Bronchial epithelial cell (primary cell): ENCODE results near the gene TCF21. TPM values are rescaled to one million over a fixed set of nuclear protein-coding genes. Genes with fewer than 3 reads are reported as not detected.

Source experiments
- DNase-seq: peaks from one replicate; pipeline ENCODE4 v3.0.0-alpha.2; 2010; ENCODE audit warnings: low read depth
- FAIRE-seq: peaks from 2 replicates; lab custom pipeline; 2011; peaks lifted over from hg19 to GRCh38; lab: Jason Lieb, UNC
- H3K27me3 ChIP-seq: 2 replicates; pipeline ENCODE4 v1.5.1; 2011; ENCODE audit warnings: low read length; ENCODE audit not compliant: control insufficient read depth, insufficient read depth
- H3K36me3 ChIP-seq: 2 replicates; pipeline ENCODE4 v1.5.1; 2011; ENCODE audit warnings: low read length; ENCODE audit not compliant: control insufficient read depth, insufficient read depth
- H3K4me3 ChIP-seq: 2 replicates; pipeline ENCODE4 v1.5.1; 2011; ENCODE audit warnings: mild to moderate bottlenecking, low read depth, low read length, control low read depth
- total RNA-seq: library from RNA; depleted of rRNA; stranded (reverse); fragments of >200 nt; gene quantifications from 2 replicates; pipeline ENCODE4 v1.2.1, GENCODE V29; 2014
- TF ChIP-seq, protein P1 (sequence below): IDR thresholded peaks from 2 replicates; pipeline ENCODE4 v1.5.1; 2011; ENCODE audit warnings: mild to moderate bottlenecking, moderate library complexity, low read length, control low read depth, inconsistent platforms; ENCODE audit not compliant: insufficient read depth, severe bottlenecking

The TCF21 gene
- total RNA-seq, 1 donor from 2014 or later: 0.26 TPM

DNA sequence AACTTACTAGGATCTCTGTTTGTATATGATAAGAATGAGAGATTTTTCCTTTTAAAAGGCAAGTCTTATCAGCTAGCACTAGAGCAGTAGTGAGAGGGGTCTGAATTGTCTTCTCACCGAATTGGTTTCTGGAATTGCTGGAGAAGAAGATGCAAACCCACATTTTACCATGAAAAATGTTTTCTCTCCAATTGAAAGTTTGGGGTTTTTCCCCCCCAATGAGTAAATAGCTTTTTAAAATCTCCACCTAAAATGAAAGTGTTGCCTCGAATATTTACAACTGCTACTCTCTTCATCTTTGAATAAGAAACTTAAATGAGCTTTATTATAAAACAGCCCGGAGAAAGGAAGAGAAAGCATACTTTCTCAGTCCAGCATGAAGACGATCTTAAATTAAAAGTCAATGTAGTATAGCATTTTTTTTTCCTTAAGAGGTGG lies 1.8 kb downstream of the TCF21 start:
- TF ChIP-seq, protein P1, sequence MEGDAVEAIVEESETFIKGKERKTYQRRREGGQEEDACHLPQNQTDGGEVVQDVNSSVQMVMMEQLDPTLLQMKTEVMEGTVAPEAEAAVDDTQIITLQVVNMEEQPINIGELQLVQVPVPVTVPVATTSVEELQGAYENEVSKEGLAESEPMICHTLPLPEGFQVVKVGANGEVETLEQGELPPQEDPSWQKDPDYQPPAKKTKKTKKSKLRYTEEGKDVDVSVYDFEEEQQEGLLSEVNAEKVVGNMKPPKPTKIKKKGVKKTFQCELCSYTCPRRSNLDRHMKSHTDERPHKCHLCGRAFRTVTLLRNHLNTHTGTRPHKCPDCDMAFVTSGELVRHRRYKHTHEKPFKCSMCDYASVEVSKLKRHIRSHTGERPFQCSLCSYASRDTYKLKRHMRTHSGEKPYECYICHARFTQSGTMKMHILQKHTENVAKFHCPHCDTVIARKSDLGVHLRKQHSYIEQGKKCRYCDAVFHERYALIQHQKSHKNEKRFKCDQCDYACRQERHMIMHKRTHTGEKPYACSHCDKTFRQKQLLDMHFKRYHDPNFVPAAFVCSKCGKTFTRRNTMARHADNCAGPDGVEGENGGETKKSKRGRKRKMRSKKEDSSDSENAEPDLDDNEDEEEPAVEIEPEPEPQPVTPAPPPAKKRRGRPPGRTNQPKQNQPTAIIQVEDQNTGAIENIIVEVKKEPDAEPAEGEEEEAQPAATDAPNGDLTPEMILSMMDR: no peak
- H3K36me3 ChIP-seq: no peaks in the 10 kb centered on the region
- DNase-seq: peak; percentile 26
- H3K4me3 ChIP-seq: no peak overlapping the region
- no peak for FAIRE-seq
- H3K27me3 ChIP-seq: peaks cover 69% of the 10 kb centered on the region

DNA sequence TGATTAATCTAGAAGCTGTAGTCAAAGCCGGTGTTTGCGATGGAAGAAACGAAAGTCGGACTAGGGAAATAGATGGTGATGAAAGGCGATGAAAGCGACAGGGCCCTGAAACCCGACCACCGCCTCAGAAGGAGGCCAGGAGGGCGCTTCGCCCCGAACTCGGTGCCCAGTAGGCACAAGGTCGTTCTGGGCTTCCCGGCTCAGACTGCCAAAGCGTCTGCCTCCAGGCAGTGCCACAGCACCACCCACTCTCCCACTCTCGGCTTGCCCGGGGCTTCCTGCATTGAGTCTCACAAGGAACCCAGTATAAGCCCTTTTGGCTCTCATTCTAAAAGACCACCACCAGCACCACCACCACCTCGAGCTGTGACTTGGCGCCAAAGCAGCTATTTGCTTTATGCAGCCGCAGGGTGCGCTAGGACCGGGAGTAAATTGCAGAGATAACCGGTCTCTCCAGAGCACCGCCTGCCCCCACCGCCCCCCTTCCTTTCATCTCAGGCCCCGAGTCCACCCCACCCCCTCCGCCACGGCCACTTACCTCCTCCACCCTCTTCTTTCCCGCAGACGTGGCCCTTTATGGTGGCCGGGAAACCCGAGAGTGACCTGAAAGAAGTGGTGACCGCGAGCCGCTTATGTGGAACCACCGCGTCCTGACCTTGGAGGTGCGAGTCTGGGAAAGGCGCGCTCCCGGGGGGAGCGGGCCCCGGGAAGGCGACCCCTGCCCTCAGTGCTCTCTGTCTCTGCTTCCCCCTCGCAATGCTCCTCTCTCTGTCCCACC lies 2.4 kb downstream of the TCF21 start:
- H3K27me3 ChIP-seq: peaks cover 75% of the 10 kb centered on the region
- FAIRE-seq (no peak), DNase-seq (peak; percentile 13)
- no peaks in the 10 kb centered on the region for H3K36me3 ChIP-seq
- TF ChIP-seq, protein P1: no peak
- H3K4me3 ChIP-seq: no peak overlapping the region

- DNase-seq (no peak), FAIRE-seq (no peak)
- Histone ChIP-seq H3K27me3 (peaks cover 76% of the 10 kb centered on the region), H3K36me3 (no peaks in the 10 kb centered on the region), H3K4me3 (no peak overlapping the region)
- TF ChIP-seq, protein P1: no peak
Observed at GRCh38 chr6:133891927-133892812, 3.3 kb downstream of the TCF21 start.

DNA sequence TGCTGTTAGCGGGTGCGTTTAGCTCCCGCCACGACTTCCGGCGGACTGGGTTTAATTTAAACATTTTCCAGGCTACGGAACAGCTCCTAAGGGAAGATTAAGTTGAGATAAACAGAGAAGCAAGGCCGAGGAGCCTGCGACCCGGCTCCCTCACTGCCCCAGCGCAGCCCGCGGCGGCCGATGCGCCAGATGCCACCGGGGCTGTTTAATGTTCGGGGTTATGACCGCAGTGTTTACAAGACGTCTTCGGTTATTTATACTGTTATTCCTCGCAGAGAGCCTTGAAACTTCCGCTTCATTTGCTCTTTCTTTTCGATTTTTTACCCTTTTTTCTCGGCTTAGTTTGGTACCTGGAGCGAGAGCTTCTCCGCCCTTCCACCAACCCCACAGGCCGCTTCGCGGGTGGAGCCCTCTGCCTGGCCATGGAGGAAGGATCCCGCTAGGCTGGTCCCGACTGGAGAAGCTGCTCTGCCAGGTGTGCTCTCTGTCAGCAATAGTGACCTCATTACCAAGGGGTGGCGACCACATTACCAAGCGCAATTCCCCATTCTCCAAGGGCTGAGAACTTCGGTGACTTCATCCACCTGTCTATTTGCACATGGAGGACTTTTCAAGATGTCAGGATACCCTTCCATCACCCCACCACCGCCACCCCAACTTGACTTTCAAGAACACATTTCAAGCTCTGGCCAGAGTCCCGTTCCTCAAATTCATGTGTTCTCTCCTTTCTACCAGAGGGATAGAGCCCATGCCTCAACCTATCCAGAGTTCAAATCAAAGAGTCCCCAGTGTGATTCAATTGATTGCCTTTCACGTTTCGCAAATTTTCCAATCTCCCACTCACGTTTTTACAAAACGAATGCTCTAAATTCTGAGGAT lies 4.1 kb downstream of the TCF21 start:
- H3K4me3 ChIP-seq: no peak overlapping the region
- H3K36me3 ChIP-seq: no peaks in the 10 kb centered on the region
- TF ChIP-seq, protein P1: no peak
- H3K27me3 ChIP-seq: peaks cover 73% of the 10 kb centered on the region
- DNase-seq (no peak), FAIRE-seq (no peak)

DNA sequence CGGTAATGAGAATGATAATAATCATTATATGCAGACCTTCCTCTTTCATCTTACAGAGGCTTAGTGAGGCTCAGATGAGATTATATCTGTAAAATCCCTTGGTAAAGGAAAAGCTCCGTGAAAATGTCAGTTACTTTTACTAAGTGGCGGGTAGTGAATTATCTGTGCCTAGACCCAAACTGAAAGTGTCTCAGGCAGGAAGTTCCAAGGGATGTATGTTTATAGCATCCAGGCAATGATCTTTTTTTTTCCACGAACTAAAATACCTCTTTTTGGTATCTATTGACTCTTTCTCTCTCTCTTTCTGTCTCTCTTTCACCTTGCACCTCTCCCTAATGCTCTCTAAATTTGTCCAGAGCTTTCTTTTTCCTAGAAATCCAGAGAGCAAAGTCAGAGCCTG lies 5.0 kb downstream of the TCF21 start:
- Histone ChIP-seq H3K4me3 (no peak overlapping the region), H3K27me3 (peaks cover 69% of the 10 kb centered on the region), H3K36me3 (no peaks in the 10 kb centered on the region)
- no peak for FAIRE-seq
- no peak for DNase-seq
- TF ChIP-seq, protein P1: no peak
